NCI-H2107 treated with DMSO at 0.1 percent for 48 hours (cell line): ENCODE measurements around the gene PTPRN2.

Experiments used
- DNase-seq: peaks from one replicate; lab custom pipeline; 2025; ENCODE audit not compliant: unreplicated experiment; lab: John Stamatoyannopoulos, UW

PTPRN2 gene

GRCh38 chr7:158111906-158112570, 475.6 kb downstream of the PTPRN2 start:
- no peak for DNase-seq

- peak; percentile 99 for DNase-seq
These were observed 476.4 kb downstream of the PTPRN2 start for GRCh38 chr7:158111049-158111751.

GRCh38 chr7:158110661-158111048, 477.0 kb downstream of the PTPRN2 start:
- no peak for DNase-seq

- no peak for DNase-seq
These were observed 477.5 kb downstream of the PTPRN2 start for GRCh38 chr7:158110034-158110590.

- DNase-seq, result no peak
These were observed 478.1 kb downstream of the PTPRN2 start for GRCh38 chr7:158109364-158110033.

GRCh38 chr7:158108646-158109293, 478.9 kb downstream of the PTPRN2 start:
- no peak for DNase-seq

GRCh38 chr7:158107806-158108205, 479.8 kb downstream of the PTPRN2 start:
- peak; percentile 78 for DNase-seq

GRCh38 chr7:158106272-158106671, 481.4 kb downstream of the PTPRN2 start:
- DNase-seq, result no peak

- no peak for DNase-seq
These were observed 484.2 kb downstream of the PTPRN2 start for GRCh38 chr7:158103378-158103777.

- DNase-seq, result no peak
These were observed 484.7 kb downstream of the PTPRN2 start for GRCh38 chr7:158102897-158103296.

GRCh38 chr7:158101821-158102450, 485.7 kb downstream of the PTPRN2 start:
- DNase-seq, result no peak

GRCh38 chr7:158098125-158099030, 489.2 kb downstream of the PTPRN2 start:
- no peak for DNase-seq

- no peak for DNase-seq
These were observed 490.0 kb downstream of the PTPRN2 start for GRCh38 chr7:158097453-158098124.

- DNase-seq, result no peak
These were observed 490.5 kb downstream of the PTPRN2 start for GRCh38 chr7:158097106-158097452.

GRCh38 chr7:158096582-158096981, 491.0 kb downstream of the PTPRN2 start:
- no peak for DNase-seq

GRCh38 chr7:158094671-158095226, 492.9 kb downstream of the PTPRN2 start:
- no peak for DNase-seq

- DNase-seq, result no peak
These were observed 493.6 kb downstream of the PTPRN2 start for GRCh38 chr7:158094046-158094445.

GRCh38 chr7:158093156-158093796, 494.3 kb downstream of the PTPRN2 start:
- no peak for DNase-seq

GRCh38 chr7:158087196-158087595, 500.4 kb downstream of the PTPRN2 start:
- no peak for DNase-seq
